GM23338 (cell line): Measurements from ENCODE around the gene FAM193B. TPM values are rescaled to one million over a fixed set of nuclear protein-coding genes. Genes with fewer than 3 reads are reported as not detected.
A peak's percentile ranks its signal among the peaks of the same experiment; 100 is the strongest.

ENCODE experiments used
- ATAC-seq: fragments of 200-7000 bp; cut with Tn5 transposase; 3 replicates; pipeline ENCODE4 v1.9.1; 2020
- DNase-seq: peaks from one replicate; pipeline ENCODE4 v3.0.0-alpha.2; 2015; ENCODE audit warnings: low spot score
- H2AFZ ChIP-seq: fragments of 200-600 bp; sonication (generic); 2 replicates; pipeline ENCODE4 v1.8.0; 2016; ENCODE audit warnings: antibody characterized with exemption, mild to moderate bottlenecking, moderate library complexity
- H3F3A ChIP-seq: fragments of 200-600 bp; sonication (generic); replicated peaks from 2 replicates; pipeline ENCODE4 v1.8.0; 2017; ENCODE audit warnings: antibody characterized with exemption, mixed run types, low read depth
- H3K27ac ChIP-seq: fragments of 200-600 bp; sonication (generic); 2 replicates; pipeline ENCODE4 v1.6.1; 2016; ENCODE audit warnings: low read depth
- H3K27me3 ChIP-seq: fragments of 200-600 bp; sonication (generic); 2 replicates; pipeline ENCODE4 v1.8.0; 2016; ENCODE audit warnings: mild to moderate bottlenecking, mixed run types, moderate library complexity; ENCODE audit not compliant: insufficient read depth
- H3K36me3 ChIP-seq: fragments of 200-600 bp; sonication (generic); 2 replicates; pipeline ENCODE4 v1.8.0; 2016; ENCODE audit warnings: mild to moderate bottlenecking; ENCODE audit not compliant: insufficient read depth
- H3K4me1 ChIP-seq: fragments of 200-600 bp; sonication (generic); 2 replicates; pipeline ENCODE4 v1.8.0; 2016; ENCODE audit warnings: mild to moderate bottlenecking, moderate library complexity; ENCODE audit not compliant: insufficient read depth
- H3K4me2 ChIP-seq: fragments of 200-600 bp; sonication (generic); 2 replicates; pipeline ENCODE4 v1.7.1; 2017; ENCODE audit warnings: mixed run types
- H3K4me3 ChIP-seq: fragments of 200-600 bp; sonication (generic); 2 replicates; pipeline ENCODE4 v1.6.1; 2016; ENCODE audit warnings: mixed run types
- H3K79me2 ChIP-seq: fragments of 200-600 bp; sonication (generic); replicated peaks from 2 replicates; pipeline ENCODE4 v1.8.0; 2017; ENCODE audit warnings: mild to moderate bottlenecking; ENCODE audit not compliant: insufficient read depth
- H3K9me2 ChIP-seq: fragments of 200-600 bp; sonication (generic); 2 replicates; pipeline ENCODE4 v1.8.0; 2017; ENCODE audit not compliant: insufficient read depth
- H4K20me1 ChIP-seq: fragments of 200-600 bp; sonication (generic); replicated peaks from 2 replicates; pipeline ENCODE4 v1.8.0; 2017; ENCODE audit warnings: mild to moderate bottlenecking; ENCODE audit not compliant: insufficient read depth
- H3K27ac Mint-ChIP-seq: 2 replicates; pipeline ENCODE4 v1.8.0; 2020; ENCODE audit warnings: inconsistent platforms, mild to moderate bottlenecking, moderate library complexity, mixed read lengths
- H3K27me3 Mint-ChIP-seq: 3 replicates; pipeline ENCODE4 v1.8.0; 2022; ENCODE audit warnings: low read depth, mild to moderate bottlenecking, moderate library complexity, mixed read lengths, inconsistent platforms; ENCODE audit not compliant: insufficient read depth, poor library complexity
- H3K36me3 Mint-ChIP-seq: 3 replicates; pipeline ENCODE4 v1.8.0; 2021; ENCODE audit warnings: low read depth, mild to moderate bottlenecking, inconsistent platforms, moderate library complexity, mixed read lengths
- H3K4me1 Mint-ChIP-seq: 3 replicates; pipeline ENCODE4 v1.8.0; 2020; ENCODE audit warnings: mild to moderate bottlenecking, inconsistent platforms, mixed read lengths
- H3K4me3 Mint-ChIP-seq: 3 replicates; pipeline ENCODE4 v1.8.0; 2021; ENCODE audit warnings: moderate library complexity, mild to moderate bottlenecking, inconsistent platforms, mixed read lengths
- H3K9me3 Mint-ChIP-seq: 3 replicates; pipeline ENCODE4 v1.8.0; 2020; ENCODE audit warnings: moderate library complexity, mild to moderate bottlenecking, inconsistent platforms, mixed read lengths
- CREB1 ChIP-seq: fragments of 250-450 bp; sonication (Bioruptor Pico); IDR thresholded peaks from 2 replicates; pipeline ENCODE4 v1.5.0; 2020; ENCODE audit warnings: low read depth, mild to moderate bottlenecking, moderate library complexity
- EZH2 ChIP-seq: fragments of 200-600 bp; sonication (generic); IDR thresholded peaks from one replicate; pipeline ENCODE4 v1.8.0; 2017; ENCODE audit warnings: antibody characterized with exemption, mild to moderate bottlenecking, low read depth; ENCODE audit not compliant: unreplicated experiment
- EZH2phosphoT487 ChIP-seq: fragments of 200-600 bp; sonication (generic); IDR thresholded peaks from one replicate; pipeline ENCODE4 v1.8.1; 2018; ENCODE audit warnings: antibody characterized with exemption; ENCODE audit not compliant: unreplicated experiment
- JUNB ChIP-seq: IDR thresholded peaks from one replicate; pipeline ENCODE4 v1.6.1; 2016; ENCODE audit warnings: antibody characterized with exemption; ENCODE audit not compliant: unreplicated experiment
- NANOG ChIP-seq: IDR thresholded peaks from 2 replicates; pipeline ENCODE4 v1.6.1; 2016; ENCODE audit warnings: antibody characterized with exemption, borderline replicate concordance
- POLR2AphosphoS5 ChIP-seq: IDR thresholded peaks from 2 replicates; pipeline ENCODE4 v1.6.1; 2016; ENCODE audit warnings: antibody characterized with exemption, low read depth
- STAT1 ChIP-seq: IDR thresholded peaks from one replicate; pipeline ENCODE4 v1.6.1; 2016; ENCODE audit warnings: antibody characterized with exemption; ENCODE audit not compliant: unreplicated experiment
- ZNF114 ChIP-seq: fragments of 250-450 bp; sonication (Bioruptor Pico); IDR thresholded peaks from 2 replicates; pipeline ENCODE4 v1.5.0; 2020; ENCODE audit warnings: mild to moderate bottlenecking, moderate library complexity
- ZNF331 ChIP-seq: fragments of 250-450 bp; sonication (Bioruptor Pico); IDR thresholded peaks from 2 replicates; pipeline ENCODE4 v1.5.0; 2020; ENCODE audit warnings: low read depth, mild to moderate bottlenecking, moderate library complexity
- polyA plus RNA-seq: library from polyadenylated mRNA; unstranded; fragments of >200 nt; fragmentation: Nextera tagmentation; extraction: Ambion mirVana; gene quantifications from 2 replicates; pipeline ENCODE4 v1.2.1, GENCODE V29; 2016
- total RNA-seq: library from RNA; depleted of rRNA; stranded (reverse); fragments of >200 nt; shearing (Covaris generic); gene quantifications from 2 replicates; pipeline ENCODE4 v1.2.3, GENCODE V29; 2014
- TF ChIP-seq, protein P1 (sequence below): IDR thresholded peaks from one replicate; pipeline ENCODE4 v1.6.1; 2018; ENCODE audit warnings: antibody characterized with exemption; ENCODE audit not compliant: unreplicated experiment
- TF ChIP-seq, protein P2 (sequence below): fragments of 250-450 bp; sonication (Bioruptor Pico); IDR thresholded peaks from 2 replicates; pipeline ENCODE4 v1.5.0; 2020; ENCODE audit warnings: mild to moderate bottlenecking, moderate library complexity
- TF ChIP-seq, protein P3 (sequence below): IDR thresholded peaks from 2 replicates; pipeline ENCODE4 v1.6.1; 2016; ENCODE audit warnings: antibody characterized with exemption
- TF ChIP-seq, protein P4 (sequence below), 2 experiments: fragments of 200-600 bp in 1 of 2; sonication (generic) in 1 of 2; conservative IDR thresholded peaks; 2 replicates each; pipeline versions ENCODE4 v1.5.1 to v1.6.1; 2016 to 2017; ENCODE audit warnings: antibody characterized with exemption in 2 of 2, low read depth in 2 of 2, mild to moderate bottlenecking in 2 of 2, moderate library complexity in 1 of 2

FAM193B gene
- total and polyA plus RNA-seq, 2 experiments from 2014 or later, result 44.4 to 58.6 TPM

DNA sequence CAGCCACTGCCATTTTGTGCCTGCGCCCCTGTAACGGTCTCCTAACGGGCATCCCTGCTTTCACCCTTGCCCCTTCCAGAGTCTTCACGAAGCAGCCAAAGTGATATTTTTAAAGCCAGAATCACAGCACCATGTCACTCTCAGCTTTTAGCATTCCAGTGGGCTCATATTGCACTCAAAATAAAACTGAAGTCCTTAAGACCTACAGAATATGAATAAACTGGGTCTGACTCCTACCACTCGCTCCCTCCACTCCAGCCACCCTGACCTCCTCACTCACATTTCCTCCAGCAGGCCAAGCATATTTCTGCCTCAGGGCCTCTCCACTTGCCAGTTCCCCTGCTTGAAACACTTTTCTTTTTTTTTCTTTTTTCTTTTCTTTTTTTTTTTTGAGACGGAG is 54.5 kb downstream of the FAM193B start:
- H3K4me2 ChIP-seq, result no peak overlapping the region
- peaks cover 36% of the 10 kb centered on the region for H3K27me3 Mint-ChIP-seq
- peaks cover 8% of the 10 kb centered on the region for H3K36me3 Mint-ChIP-seq
- H3K9me3 Mint-ChIP-seq, result no peaks in the 10 kb centered on the region
- peaks cover 43% of the 10 kb centered on the region for H3K4me1 Mint-ChIP-seq
- H3K4me1 ChIP-seq, result peaks cover 39% of the 10 kb centered on the region
- ATAC-seq, result no peak
- H3K4me3 ChIP-seq, result no peak overlapping the region
- peaks cover 27% of the 10 kb centered on the region for H3F3A ChIP-seq
- peak overlapping the region; percentile 9; the same call in 1 of the 3 replicates for H3K4me3 Mint-ChIP-seq
- H2AFZ ChIP-seq, result no peak overlapping the region
- H3K9me2 ChIP-seq, result no peaks in the 10 kb centered on the region
- DNase-seq, result no peak
- no peak overlapping the region for H3K27ac Mint-ChIP-seq
- peaks cover 14% of the 10 kb centered on the region for H3K79me2 ChIP-seq
- TF ChIP-seq CREB1 (CRISPR knock-in tag) (no peak), EZH2phosphoT487 (no peak), ZNF114 (CRISPR knock-in tag) (no peak), POLR2AphosphoS5 (no peak), JUNB (no peak), ZNF331 (CRISPR knock-in tag) (no peak), EZH2 (no peak), STAT1 (no peak), NANOG (no peak)
- TF ChIP-seq, protein P1, sequence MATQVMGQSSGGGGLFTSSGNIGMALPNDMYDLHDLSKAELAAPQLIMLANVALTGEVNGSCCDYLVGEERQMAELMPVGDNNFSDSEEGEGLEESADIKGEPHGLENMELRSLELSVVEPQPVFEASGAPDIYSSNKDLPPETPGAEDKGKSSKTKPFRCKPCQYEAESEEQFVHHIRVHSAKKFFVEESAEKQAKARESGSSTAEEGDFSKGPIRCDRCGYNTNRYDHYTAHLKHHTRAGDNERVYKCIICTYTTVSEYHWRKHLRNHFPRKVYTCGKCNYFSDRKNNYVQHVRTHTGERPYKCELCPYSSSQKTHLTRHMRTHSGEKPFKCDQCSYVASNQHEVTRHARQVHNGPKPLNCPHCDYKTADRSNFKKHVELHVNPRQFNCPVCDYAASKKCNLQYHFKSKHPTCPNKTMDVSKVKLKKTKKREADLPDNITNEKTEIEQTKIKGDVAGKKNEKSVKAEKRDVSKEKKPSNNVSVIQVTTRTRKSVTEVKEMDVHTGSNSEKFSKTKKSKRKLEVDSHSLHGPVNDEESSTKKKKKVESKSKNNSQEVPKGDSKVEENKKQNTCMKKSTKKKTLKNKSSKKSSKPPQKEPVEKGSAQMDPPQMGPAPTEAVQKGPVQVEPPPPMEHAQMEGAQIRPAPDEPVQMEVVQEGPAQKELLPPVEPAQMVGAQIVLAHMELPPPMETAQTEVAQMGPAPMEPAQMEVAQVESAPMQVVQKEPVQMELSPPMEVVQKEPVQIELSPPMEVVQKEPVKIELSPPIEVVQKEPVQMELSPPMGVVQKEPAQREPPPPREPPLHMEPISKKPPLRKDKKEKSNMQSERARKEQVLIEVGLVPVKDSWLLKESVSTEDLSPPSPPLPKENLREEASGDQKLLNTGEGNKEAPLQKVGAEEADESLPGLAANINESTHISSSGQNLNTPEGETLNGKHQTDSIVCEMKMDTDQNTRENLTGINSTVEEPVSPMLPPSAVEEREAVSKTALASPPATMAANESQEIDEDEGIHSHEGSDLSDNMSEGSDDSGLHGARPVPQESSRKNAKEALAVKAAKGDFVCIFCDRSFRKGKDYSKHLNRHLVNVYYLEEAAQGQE, result no peak
- TF ChIP-seq, protein P2, sequence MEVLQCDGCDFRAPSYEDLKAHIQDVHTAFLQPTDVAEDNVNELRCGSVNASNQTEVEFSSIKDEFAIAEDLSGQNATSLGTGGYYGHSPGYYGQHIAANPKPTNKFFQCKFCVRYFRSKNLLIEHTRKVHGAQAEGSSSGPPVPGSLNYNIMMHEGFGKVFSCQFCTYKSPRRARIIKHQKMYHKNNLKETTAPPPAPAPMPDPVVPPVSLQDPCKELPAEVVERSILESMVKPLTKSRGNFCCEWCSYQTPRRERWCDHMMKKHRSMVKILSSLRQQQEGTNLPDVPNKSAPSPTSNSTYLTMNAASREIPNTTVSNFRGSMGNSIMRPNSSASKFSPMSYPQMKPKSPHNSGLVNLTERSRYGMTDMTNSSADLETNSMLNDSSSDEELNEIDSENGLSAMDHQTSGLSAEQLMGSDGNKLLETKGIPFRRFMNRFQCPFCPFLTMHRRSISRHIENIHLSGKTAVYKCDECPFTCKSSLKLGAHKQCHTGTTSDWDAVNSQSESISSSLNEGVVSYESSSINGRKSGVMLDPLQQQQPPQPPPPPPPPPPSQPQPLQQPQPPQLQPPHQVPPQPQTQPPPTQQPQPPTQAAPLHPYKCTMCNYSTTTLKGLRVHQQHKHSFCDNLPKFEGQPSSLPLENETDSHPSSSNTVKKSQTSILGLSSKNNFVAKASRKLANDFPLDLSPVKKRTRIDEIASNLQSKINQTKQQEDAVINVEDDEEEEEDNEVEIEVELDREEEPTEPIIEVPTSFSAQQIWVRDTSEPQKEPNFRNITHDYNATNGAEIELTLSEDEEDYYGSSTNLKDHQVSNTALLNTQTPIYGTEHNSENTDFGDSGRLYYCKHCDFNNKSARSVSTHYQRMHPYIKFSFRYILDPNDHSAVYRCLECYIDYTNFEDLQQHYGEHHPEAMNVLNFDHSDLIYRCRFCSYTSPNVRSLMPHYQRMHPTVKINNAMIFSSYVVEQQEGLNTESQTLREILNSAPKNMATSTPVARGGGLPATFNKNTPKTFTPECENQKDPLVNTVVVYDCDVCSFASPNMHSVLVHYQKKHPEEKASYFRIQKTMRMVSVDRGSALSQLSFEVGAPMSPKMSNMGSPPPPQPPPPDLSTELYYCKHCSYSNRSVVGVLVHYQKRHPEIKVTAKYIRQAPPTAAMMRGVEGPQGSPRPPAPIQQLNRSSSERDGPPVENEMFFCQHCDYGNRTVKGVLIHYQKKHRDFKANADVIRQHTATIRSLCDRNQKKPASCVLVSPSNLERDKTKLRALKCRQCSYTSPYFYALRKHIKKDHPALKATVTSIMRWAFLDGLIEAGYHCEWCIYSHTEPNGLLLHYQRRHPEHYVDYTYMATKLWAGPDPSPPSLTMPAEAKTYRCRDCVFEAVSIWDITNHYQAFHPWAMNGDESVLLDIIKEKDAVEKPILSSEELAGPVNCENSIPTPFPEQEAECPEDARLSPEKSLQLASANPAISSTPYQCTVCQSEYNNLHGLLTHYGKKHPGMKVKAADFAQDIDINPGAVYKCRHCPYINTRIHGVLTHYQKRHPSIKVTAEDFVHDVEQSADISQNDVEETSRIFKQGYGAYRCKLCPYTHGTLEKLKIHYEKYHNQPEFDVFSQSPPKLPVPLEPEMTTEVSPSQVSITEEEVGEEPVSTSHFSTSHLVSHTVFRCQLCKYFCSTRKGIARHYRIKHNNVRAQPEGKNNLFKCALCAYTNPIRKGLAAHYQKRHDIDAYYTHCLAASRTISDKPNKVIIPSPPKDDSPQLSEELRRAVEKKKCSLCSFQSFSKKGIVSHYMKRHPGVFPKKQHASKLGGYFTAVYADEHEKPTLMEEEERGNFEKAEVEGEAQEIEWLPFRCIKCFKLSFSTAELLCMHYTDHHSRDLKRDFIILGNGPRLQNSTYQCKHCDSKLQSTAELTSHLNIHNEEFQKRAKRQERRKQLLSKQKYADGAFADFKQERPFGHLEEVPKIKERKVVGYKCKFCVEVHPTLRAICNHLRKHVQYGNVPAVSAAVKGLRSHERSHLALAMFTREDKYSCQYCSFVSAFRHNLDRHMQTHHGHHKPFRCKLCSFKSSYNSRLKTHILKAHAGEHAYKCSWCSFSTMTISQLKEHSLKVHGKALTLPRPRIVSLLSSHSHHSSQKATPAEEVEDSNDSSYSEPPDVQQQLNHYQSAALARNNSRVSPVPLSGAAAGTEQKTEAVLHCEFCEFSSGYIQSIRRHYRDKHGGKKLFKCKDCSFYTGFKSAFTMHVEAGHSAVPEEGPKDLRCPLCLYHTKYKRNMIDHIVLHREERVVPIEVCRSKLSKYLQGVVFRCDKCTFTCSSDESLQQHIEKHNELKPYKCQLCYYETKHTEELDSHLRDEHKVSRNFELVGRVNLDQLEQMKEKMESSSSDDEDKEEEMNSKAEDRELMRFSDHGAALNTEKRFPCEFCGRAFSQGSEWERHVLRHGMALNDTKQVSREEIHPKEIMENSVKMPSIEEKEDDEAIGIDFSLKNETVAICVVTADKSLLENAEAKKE (CRISPR knock-in tag), result no peak
- TF ChIP-seq, protein P3, sequence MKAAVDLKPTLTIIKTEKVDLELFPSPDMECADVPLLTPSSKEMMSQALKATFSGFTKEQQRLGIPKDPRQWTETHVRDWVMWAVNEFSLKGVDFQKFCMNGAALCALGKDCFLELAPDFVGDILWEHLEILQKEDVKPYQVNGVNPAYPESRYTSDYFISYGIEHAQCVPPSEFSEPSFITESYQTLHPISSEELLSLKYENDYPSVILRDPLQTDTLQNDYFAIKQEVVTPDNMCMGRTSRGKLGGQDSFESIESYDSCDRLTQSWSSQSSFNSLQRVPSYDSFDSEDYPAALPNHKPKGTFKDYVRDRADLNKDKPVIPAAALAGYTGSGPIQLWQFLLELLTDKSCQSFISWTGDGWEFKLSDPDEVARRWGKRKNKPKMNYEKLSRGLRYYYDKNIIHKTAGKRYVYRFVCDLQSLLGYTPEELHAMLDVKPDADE, result no peak
- TF ChIP-seq, protein P4, sequence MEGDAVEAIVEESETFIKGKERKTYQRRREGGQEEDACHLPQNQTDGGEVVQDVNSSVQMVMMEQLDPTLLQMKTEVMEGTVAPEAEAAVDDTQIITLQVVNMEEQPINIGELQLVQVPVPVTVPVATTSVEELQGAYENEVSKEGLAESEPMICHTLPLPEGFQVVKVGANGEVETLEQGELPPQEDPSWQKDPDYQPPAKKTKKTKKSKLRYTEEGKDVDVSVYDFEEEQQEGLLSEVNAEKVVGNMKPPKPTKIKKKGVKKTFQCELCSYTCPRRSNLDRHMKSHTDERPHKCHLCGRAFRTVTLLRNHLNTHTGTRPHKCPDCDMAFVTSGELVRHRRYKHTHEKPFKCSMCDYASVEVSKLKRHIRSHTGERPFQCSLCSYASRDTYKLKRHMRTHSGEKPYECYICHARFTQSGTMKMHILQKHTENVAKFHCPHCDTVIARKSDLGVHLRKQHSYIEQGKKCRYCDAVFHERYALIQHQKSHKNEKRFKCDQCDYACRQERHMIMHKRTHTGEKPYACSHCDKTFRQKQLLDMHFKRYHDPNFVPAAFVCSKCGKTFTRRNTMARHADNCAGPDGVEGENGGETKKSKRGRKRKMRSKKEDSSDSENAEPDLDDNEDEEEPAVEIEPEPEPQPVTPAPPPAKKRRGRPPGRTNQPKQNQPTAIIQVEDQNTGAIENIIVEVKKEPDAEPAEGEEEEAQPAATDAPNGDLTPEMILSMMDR (conservative IDR thresholded peaks at IDR 0.05; ENCODE audit: low read depth in 2 of 2), result no peak
- H3K27me3 ChIP-seq, result peaks cover 22% of the 10 kb centered on the region
- no peak overlapping the region for H3K27ac ChIP-seq
- no peaks in the 10 kb centered on the region; the same call in 1 of the 2 replicates for H4K20me1 ChIP-seq
- H3K36me3 ChIP-seq, result no peaks in the 10 kb centered on the region
